SK-N-SH treated with all-trans-retinoic acid at 6 μM for 48 hours (cell line): Measurements from ENCODE around the gene ARHGEF10L.

Source experiments
- ATAC-seq: fragments of 200-7000 bp; cut with Tn5 transposase; 3 replicates; pipeline ENCODE4 v1.9.1; 2020; ENCODE audit warnings: mild to moderate bottlenecking, moderate library complexity
- ARNTL ChIP-seq: fragments of 450-650 bp; formaldehyde crosslinking; IDR thresholded peaks from 2 replicates; pipeline ENCODE4 v1.5.0; 2020; ENCODE audit warnings: low read depth, mild to moderate bottlenecking, moderate library complexity, borderline replicate concordance
- BACH2 ChIP-seq: fragments of 250-450 bp; sonication (Bioruptor Pico); IDR thresholded peaks from 2 replicates; pipeline ENCODE4 v1.9.0; 2021; ENCODE audit warnings: mild to moderate bottlenecking, borderline replicate concordance
- CSDC2 ChIP-seq: fragments of 250-450 bp; sonication (Bioruptor Pico); IDR thresholded peaks from 2 replicates; pipeline ENCODE4 v1.5.0; 2020; ENCODE audit warnings: mild to moderate bottlenecking, moderate library complexity
- CSRNP3 ChIP-seq: fragments of 250-450 bp; sonication (Bioruptor Pico); IDR thresholded peaks from 2 replicates; pipeline ENCODE4 v1.5.1; 2021; ENCODE audit warnings: mild to moderate bottlenecking, moderate library complexity
- ESRRG ChIP-seq: fragments of 250-450 bp; sonication (Bioruptor Pico); IDR thresholded peaks from 2 replicates; pipeline ENCODE4 v1.6.1; 2021; ENCODE audit warnings: mild to moderate bottlenecking
- GLIS3 ChIP-seq: fragments of 250-450 bp; sonication (Bioruptor Pico); IDR thresholded peaks from 2 replicates; pipeline ENCODE4 v1.5.0; 2020; ENCODE audit warnings: mild to moderate bottlenecking, moderate library complexity
- ISL1 ChIP-seq: fragments of 250-450 bp; sonication (Bioruptor Pico); IDR thresholded peaks from 2 replicates; pipeline ENCODE4 v2.1.2; 2022; ENCODE audit warnings: mild to moderate bottlenecking, moderate library complexity
- OSR1 ChIP-seq: fragments of 250-450 bp; sonication (Bioruptor Pico); IDR thresholded peaks from 2 replicates; pipeline ENCODE4 v1.8.0; 2022; ENCODE audit warnings: moderate library complexity, mild to moderate bottlenecking, inconsistent platforms
- PATZ1 ChIP-seq: fragments of 250-450 bp; sonication (Bioruptor Pico); IDR thresholded peaks from 2 replicates; pipeline ENCODE4 v1.8.0; 2020; ENCODE audit warnings: mild to moderate bottlenecking, moderate library complexity, borderline replicate concordance
- PPARA ChIP-seq: fragments of 250-450 bp; sonication (Bioruptor Pico); IDR thresholded peaks from 2 replicates; pipeline ENCODE4 v1.5.0; 2020; ENCODE audit warnings: mild to moderate bottlenecking, borderline replicate concordance
- RARB ChIP-seq: fragments of 250-450 bp; sonication (Bioruptor Pico); IDR thresholded peaks from 2 replicates; pipeline ENCODE4 v1.8.0; 2021; ENCODE audit warnings: mild to moderate bottlenecking, moderate library complexity
- SNAI2 ChIP-seq: fragments of 250-450 bp; sonication (Bioruptor Pico); IDR thresholded peaks from 2 replicates; pipeline ENCODE4 v1.5.0; 2020; ENCODE audit warnings: mild to moderate bottlenecking, moderate library complexity
- TCF4 ChIP-seq: fragments of 250-450 bp; sonication (Bioruptor Pico); IDR thresholded peaks from 2 replicates; pipeline ENCODE4 v1.8.0; 2021; ENCODE audit warnings: mild to moderate bottlenecking, moderate library complexity, borderline replicate concordance
- TOX ChIP-seq: fragments of 250-450 bp; sonication (Bioruptor Pico); IDR thresholded peaks from 2 replicates; pipeline ENCODE4 v1.8.0; 2021; ENCODE audit warnings: mild to moderate bottlenecking, moderate library complexity, borderline replicate concordance
- ZC3H10 ChIP-seq: fragments of 250-450 bp; sonication (Bioruptor Pico); IDR thresholded peaks from 2 replicates; pipeline ENCODE4 v1.5.1; 2021; ENCODE audit warnings: mild to moderate bottlenecking, moderate library complexity
- ZFP3 ChIP-seq: fragments of 250-450 bp; sonication (Bioruptor Pico); IDR thresholded peaks from 2 replicates; pipeline ENCODE4 v1.5.0; 2020; ENCODE audit warnings: mild to moderate bottlenecking, moderate library complexity
- ZFP30 ChIP-seq: fragments of 450-650 bp; formaldehyde crosslinking; IDR thresholded peaks from 2 replicates; pipeline ENCODE4 v1.5.0; 2022; ENCODE audit warnings: mild to moderate bottlenecking, moderate library complexity
- ZNF565 ChIP-seq: fragments of 450-650 bp; formaldehyde crosslinking; conservative IDR thresholded peaks from 2 replicates; pipeline ENCODE4 v1.5.0; 2020; ENCODE audit warnings: low read depth, mild to moderate bottlenecking, moderate library complexity
- ZNF70 ChIP-seq: fragments of 450-650 bp; formaldehyde crosslinking; IDR thresholded peaks from 2 replicates; pipeline ENCODE4 v1.5.0; 2020; ENCODE audit warnings: mild to moderate bottlenecking, moderate library complexity
- ZNF8 ChIP-seq: fragments of 450-650 bp; formaldehyde crosslinking; IDR thresholded peaks from 2 replicates; pipeline ENCODE4 v1.5.0; 2020; ENCODE audit warnings: mild to moderate bottlenecking, moderate library complexity
- TF ChIP-seq, protein P1 (sequence below): fragments of 250-450 bp; sonication (Bioruptor Pico); IDR thresholded peaks from 2 replicates; pipeline ENCODE4 v1.5.1; 2020; ENCODE audit warnings: low read depth, mild to moderate bottlenecking, moderate library complexity
- TF ChIP-seq, protein P2 (sequence below): fragments of 250-450 bp; sonication (Bioruptor Pico); IDR thresholded peaks from 2 replicates; pipeline ENCODE4 v1.8.0; 2021; ENCODE audit warnings: low read depth, mild to moderate bottlenecking, moderate library complexity, borderline replicate concordance
- TF ChIP-seq, protein P3 (sequence below): fragments of 250-450 bp; sonication (Bioruptor Pico); IDR thresholded peaks from 2 replicates; pipeline ENCODE4 v1.5.0; 2020; ENCODE audit warnings: mild to moderate bottlenecking, moderate library complexity

Gene ARHGEF10L

GRCh38 chr1:17662296-17662695 lies 122.8 kb downstream of the ARHGEF10L start:
- TF ChIP-seq OSR1, result no peak
- TF ChIP-seq PATZ1 (CRISPR knock-in tag), result no peak
- TF ChIP-seq ARNTL (CRISPR knock-in tag), result no peak
- TF ChIP-seq, protein P1, sequence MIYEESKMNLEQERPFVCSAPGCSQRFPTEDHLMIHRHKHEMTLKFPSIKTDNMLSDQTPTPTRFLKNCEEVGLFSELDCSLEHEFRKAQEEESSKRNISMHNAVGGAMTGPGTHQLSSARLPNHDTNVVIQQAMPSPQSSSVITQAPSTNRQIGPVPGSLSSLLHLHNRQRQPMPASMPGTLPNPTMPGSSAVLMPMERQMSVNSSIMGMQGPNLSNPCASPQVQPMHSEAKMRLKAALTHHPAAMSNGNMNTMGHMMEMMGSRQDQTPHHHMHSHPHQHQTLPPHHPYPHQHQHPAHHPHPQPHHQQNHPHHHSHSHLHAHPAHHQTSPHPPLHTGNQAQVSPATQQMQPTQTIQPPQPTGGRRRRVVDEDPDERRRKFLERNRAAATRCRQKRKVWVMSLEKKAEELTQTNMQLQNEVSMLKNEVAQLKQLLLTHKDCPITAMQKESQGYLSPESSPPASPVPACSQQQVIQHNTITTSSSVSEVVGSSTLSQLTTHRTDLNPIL (CRISPR knock-in tag), result no peak
- no peak for TF ChIP-seq GLIS3
- no peak for TF ChIP-seq SNAI2 (CRISPR knock-in tag)
- TF ChIP-seq CSDC2 (CRISPR knock-in tag), result no peak
- no peak for TF ChIP-seq TCF4 (CRISPR knock-in tag)
- TF ChIP-seq ESRRG (CRISPR knock-in tag), result no peak
- no peak for TF ChIP-seq ZNF565 (CRISPR knock-in tag)
- TF ChIP-seq BACH2 (CRISPR knock-in tag), result no peak
- no peak for ATAC-seq

DNA sequence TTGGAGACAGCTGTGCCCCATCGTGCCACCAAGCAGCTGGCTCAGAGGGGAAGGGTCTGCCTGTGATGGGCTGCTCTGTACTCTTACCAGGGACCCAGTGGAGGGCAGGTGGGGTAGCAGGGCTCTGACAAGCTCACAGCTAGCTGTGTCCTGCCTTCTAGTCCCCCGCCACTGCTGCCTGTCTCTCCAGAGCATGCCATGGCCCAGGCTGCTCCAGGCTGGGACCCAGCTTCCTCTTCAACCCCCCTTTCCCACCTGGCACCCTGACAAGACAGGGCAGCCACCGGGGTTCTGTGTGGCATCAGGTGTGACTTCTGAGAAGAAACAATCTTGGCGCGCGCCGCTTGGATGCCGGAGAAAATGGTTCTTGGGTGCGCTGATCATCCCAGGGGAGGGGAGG lies 123.3 kb downstream of the ARHGEF10L start:
- no peak for ATAC-seq
- no peak for TF ChIP-seq TOX (CRISPR knock-in tag)
- no peak for TF ChIP-seq ESRRG (CRISPR knock-in tag)
- no peak for TF ChIP-seq PATZ1 (CRISPR knock-in tag)
- TF ChIP-seq ZFP30 (CRISPR knock-in tag), result no peak
- no peak for TF ChIP-seq TCF4 (CRISPR knock-in tag)
- TF ChIP-seq, protein P1 (CRISPR knock-in tag), result no peak
- TF ChIP-seq ZC3H10 (CRISPR knock-in tag), result no peak
- TF ChIP-seq ZNF70 (CRISPR knock-in tag), result no peak
- no peak for TF ChIP-seq ZNF8 (CRISPR knock-in tag)
- TF ChIP-seq PPARA, result no peak
- TF ChIP-seq BACH2 (CRISPR knock-in tag), result no peak
- no peak for TF ChIP-seq OSR1
- no peak for TF ChIP-seq ZFP3 (CRISPR knock-in tag)
- TF ChIP-seq, protein P2, sequence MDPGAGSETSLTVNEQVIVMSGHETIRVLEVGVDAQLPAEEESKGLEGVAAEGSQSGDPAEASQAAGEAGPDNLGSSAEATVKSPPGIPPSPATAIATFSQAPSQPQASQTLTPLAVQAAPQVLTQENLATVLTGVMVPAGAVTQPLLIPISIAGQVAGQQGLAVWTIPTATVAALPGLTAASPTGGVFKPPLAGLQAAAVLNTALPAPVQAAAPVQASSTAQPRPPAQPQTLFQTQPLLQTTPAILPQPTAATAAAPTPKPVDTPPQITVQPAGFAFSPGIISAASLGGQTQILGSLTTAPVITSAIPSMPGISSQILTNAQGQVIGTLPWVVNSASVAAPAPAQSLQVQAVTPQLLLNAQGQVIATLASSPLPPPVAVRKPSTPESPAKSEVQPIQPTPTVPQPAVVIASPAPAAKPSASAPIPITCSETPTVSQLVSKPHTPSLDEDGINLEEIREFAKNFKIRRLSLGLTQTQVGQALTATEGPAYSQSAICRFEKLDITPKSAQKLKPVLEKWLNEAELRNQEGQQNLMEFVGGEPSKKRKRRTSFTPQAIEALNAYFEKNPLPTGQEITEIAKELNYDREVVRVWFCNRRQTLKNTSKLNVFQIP (CRISPR knock-in tag), result no peak

GRCh38 chr1:17663646-17664045 lies 124.1 kb downstream of the ARHGEF10L start:
- no peak for ATAC-seq
- no peak for TF ChIP-seq PATZ1 (CRISPR knock-in tag)
- no peak for TF ChIP-seq TOX (CRISPR knock-in tag)
- no peak for TF ChIP-seq ZFP3 (CRISPR knock-in tag)
- no peak for TF ChIP-seq ESRRG (CRISPR knock-in tag)
- no peak for TF ChIP-seq ZNF565 (CRISPR knock-in tag)
- no peak for TF ChIP-seq CSDC2 (CRISPR knock-in tag)
- no peak for TF ChIP-seq ZC3H10 (CRISPR knock-in tag)
- no peak for TF ChIP-seq SNAI2 (CRISPR knock-in tag)
- TF ChIP-seq, protein P3, sequence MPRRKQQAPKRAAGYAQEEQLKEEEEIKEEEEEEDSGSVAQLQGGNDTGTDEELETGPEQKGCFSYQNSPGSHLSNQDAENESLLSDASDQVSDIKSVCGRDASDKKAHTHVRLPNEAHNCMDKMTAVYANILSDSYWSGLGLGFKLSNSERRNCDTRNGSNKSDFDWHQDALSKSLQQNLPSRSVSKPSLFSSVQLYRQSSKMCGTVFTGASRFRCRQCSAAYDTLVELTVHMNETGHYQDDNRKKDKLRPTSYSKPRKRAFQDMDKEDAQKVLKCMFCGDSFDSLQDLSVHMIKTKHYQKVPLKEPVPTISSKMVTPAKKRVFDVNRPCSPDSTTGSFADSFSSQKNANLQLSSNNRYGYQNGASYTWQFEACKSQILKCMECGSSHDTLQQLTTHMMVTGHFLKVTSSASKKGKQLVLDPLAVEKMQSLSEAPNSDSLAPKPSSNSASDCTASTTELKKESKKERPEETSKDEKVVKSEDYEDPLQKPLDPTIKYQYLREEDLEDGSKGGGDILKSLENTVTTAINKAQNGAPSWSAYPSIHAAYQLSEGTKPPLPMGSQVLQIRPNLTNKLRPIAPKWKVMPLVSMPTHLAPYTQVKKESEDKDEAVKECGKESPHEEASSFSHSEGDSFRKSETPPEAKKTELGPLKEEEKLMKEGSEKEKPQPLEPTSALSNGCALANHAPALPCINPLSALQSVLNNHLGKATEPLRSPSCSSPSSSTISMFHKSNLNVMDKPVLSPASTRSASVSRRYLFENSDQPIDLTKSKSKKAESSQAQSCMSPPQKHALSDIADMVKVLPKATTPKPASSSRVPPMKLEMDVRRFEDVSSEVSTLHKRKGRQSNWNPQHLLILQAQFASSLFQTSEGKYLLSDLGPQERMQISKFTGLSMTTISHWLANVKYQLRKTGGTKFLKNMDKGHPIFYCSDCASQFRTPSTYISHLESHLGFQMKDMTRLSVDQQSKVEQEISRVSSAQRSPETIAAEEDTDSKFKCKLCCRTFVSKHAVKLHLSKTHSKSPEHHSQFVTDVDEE (CRISPR knock-in tag), result no peak
- TF ChIP-seq ZFP30 (CRISPR knock-in tag), result no peak
- no peak for TF ChIP-seq OSR1
- no peak for TF ChIP-seq ISL1 (CRISPR knock-in tag)
- TF ChIP-seq CSRNP3 (CRISPR knock-in tag), result no peak
- TF ChIP-seq PPARA, result no peak
- TF ChIP-seq RARB (CRISPR knock-in tag), result no peak
